Activated CD4-positive, alpha-beta T cell treated with anti-CD3 and anti-CD28 coated beads, Interleukin-2, Interleukin-6, amounts not matched to agents 100 ng/mL and 50 ng/mL, durations not matched to agents 16 hours and 8 hours (primary cell): ENCODE measurements around the gene SH3D21.

Source experiments
- DNase-seq: peaks from one replicate; pipeline ENCODE4 v3.0.0-alpha.2; 2020

The SH3D21 gene

GRCh38 chr1:36330940-36331339 is 24.8 kb downstream of the SH3D21 start:
- DNase-seq, result no peak

GRCh38 chr1:36337830-36338229 is 31.7 kb downstream of the SH3D21 start:
- no peak for DNase-seq

- DNase-seq, result no peak
Observed at GRCh38 chr1:36339215-36339614, 33.0 kb downstream of the SH3D21 start.

GRCh38 chr1:36339615-36340014 is 33.4 kb downstream of the SH3D21 start:
- DNase-seq, result no peak

GRCh38 chr1:36341626-36342320 is 35.6 kb downstream of the SH3D21 start:
- no peak for DNase-seq

GRCh38 chr1:36342426-36343185 is 36.4 kb downstream of the SH3D21 start:
- DNase-seq, result peak; percentile 58

- no peak for DNase-seq
Observed at GRCh38 chr1:36343651-36344394, 37.7 kb downstream of the SH3D21 start.

- no peak for DNase-seq
Observed at GRCh38 chr1:36344395-36344680, 38.2 kb downstream of the SH3D21 start.

GRCh38 chr1:36345353-36345752 is 39.2 kb downstream of the SH3D21 start:
- no peak for DNase-seq

GRCh38 chr1:36346741-36347370 is 40.7 kb downstream of the SH3D21 start:
- DNase-seq, result no peak

GRCh38 chr1:36349241-36349671 is 43.1 kb downstream of the SH3D21 start:
- peak; percentile 31 for DNase-seq

- DNase-seq, result no peak
Observed at GRCh38 chr1:36349839-36350238, 43.7 kb downstream of the SH3D21 start.

GRCh38 chr1:36350659-36351226 is 44.6 kb downstream of the SH3D21 start:
- peak; percentile 71 for DNase-seq

- no peak for DNase-seq
Observed at GRCh38 chr1:36351227-36351977, 45.2 kb downstream of the SH3D21 start.

- no peak for DNase-seq
Observed at GRCh38 chr1:36352125-36352909, 46.1 kb downstream of the SH3D21 start.

- DNase-seq, result no peak
Observed at GRCh38 chr1:36352910-36353878, 47.0 kb downstream of the SH3D21 start.

- no peak for DNase-seq
Observed at GRCh38 chr1:36354486-36354885, 48.3 kb downstream of the SH3D21 start.

GRCh38 chr1:36355811-36356210 is 49.6 kb downstream of the SH3D21 start:
- no peak for DNase-seq

- DNase-seq, result no peak
Observed at GRCh38 chr1:36358514-36359084, 52.4 kb downstream of the SH3D21 start.

GRCh38 chr1:36359383-36359782 is 53.2 kb downstream of the SH3D21 start:
- no peak for DNase-seq
